Common myeloid progenitor, CD34-positive (primary cell): ENCODE measurements around the gene ANO2.

ENCODE experiments used
- CTCF ChIA-PET: fragments of 350-600 bp; sonication (Branson Sonifier 250); formaldehyde crosslinking; loops from one replicate; lab custom pipeline; 2021; ENCODE audit warnings: antibody characterized with exemption; lab: Charles Lee
- POLR2A ChIA-PET: fragments of 350-600 bp; sonication (Branson Sonifier 250); formaldehyde crosslinking; loops from one replicate; lab custom pipeline; 2021; ENCODE audit warnings: antibody characterized with exemption; lab: Charles Lee
- DNase-seq, 3 donors: peaks; one replicate each; pipeline versions ENCODE4 v3.0.0 to v3.0.0-alpha.2; 2013
- H3K27ac ChIP-seq, 2 experiments: 1 replicate in 1 of 2; 2 replicates in 1 of 2; pipeline ENCODE4 v1.7.0; 2013; ENCODE audit warnings: inconsistent platforms in 2 of 2, low read length in 2 of 2, mild to moderate bottlenecking in 2 of 2, low read depth in 1 of 2, moderate library complexity in 1 of 2; ENCODE audit not compliant: severe bottlenecking in 2 of 2, insufficient read depth in 1 of 2, poor library complexity in 1 of 2
- H3K27me3 ChIP-seq, 5 experiments: replicated peaks in 2 of 5; 1 replicate in 3 of 5; 2 replicates in 2 of 5; pipeline versions ENCODE4 v1.6.1 to v1.7.0; 2013; ENCODE audit warnings: low read length in 4 of 5, mild to moderate bottlenecking in 2 of 5, moderate library complexity in 2 of 5, inconsistent platforms in 1 of 5; ENCODE audit not compliant: insufficient read depth in 5 of 5, control insufficient read depth in 4 of 5
- H3K36me3 ChIP-seq, 4 experiments: 1 replicate in 2 of 4; 2 replicates in 2 of 4; pipeline versions ENCODE4 v1.6.1 to v1.7.0; 2013; ENCODE audit warnings: low read length in 3 of 4, control low read depth in 1 of 4, mild to moderate bottlenecking in 1 of 4; ENCODE audit not compliant: control insufficient read depth in 4 of 4, insufficient read depth in 4 of 4
- H3K4me1 ChIP-seq, 4 experiments: 1 replicate in 3 of 4; 2 replicates in 1 of 4; pipeline versions ENCODE4 v1.6.1 to v1.7.1; 2013; ENCODE audit warnings: low read length in 3 of 4, mild to moderate bottlenecking in 3 of 4, control low read depth in 1 of 4, inconsistent platforms in 1 of 4, moderate library complexity in 1 of 4; ENCODE audit not compliant: control insufficient read depth in 4 of 4, insufficient read depth in 4 of 4; ENCODE audit errors: control extremely low read depth in 1 of 4
- H3K4me3 ChIP-seq, 7 experiments: 1 replicate in 4 of 7; 2 replicates in 3 of 7; pipeline versions ENCODE4 v1.5.1 to v1.7.0; 2013; ENCODE audit warnings: mild to moderate bottlenecking in 7 of 7, low read length in 6 of 7, moderate library complexity in 6 of 7, inconsistent platforms in 2 of 7, low read depth in 2 of 7, control low read depth in 1 of 7; ENCODE audit not compliant: insufficient read depth in 4 of 7, control insufficient read depth in 1 of 7; ENCODE audit errors: extremely low read depth in 1 of 7
- H3K9me3 ChIP-seq, 5 experiments: 1 replicate in 4 of 5; 2 replicates in 1 of 5; pipeline versions ENCODE4 v1.6.1 to v1.7.1; 2013; ENCODE audit warnings: low read length in 4 of 5, mild to moderate bottlenecking in 2 of 5, inconsistent platforms in 1 of 5, low read depth in 1 of 5, moderate library complexity in 1 of 5; ENCODE audit not compliant: control insufficient read depth in 4 of 5, insufficient read depth in 2 of 5; ENCODE audit errors: control extremely low read depth in 1 of 5
- WGBS: methylation state at CpG from one replicate; pipeline ENCODE4 v1.1.5; 2013; ENCODE audit not compliant: insufficient coverage; 5-methylcytosine and 5-hydroxymethylcytosine counted together

Gene ANO2

DNA sequence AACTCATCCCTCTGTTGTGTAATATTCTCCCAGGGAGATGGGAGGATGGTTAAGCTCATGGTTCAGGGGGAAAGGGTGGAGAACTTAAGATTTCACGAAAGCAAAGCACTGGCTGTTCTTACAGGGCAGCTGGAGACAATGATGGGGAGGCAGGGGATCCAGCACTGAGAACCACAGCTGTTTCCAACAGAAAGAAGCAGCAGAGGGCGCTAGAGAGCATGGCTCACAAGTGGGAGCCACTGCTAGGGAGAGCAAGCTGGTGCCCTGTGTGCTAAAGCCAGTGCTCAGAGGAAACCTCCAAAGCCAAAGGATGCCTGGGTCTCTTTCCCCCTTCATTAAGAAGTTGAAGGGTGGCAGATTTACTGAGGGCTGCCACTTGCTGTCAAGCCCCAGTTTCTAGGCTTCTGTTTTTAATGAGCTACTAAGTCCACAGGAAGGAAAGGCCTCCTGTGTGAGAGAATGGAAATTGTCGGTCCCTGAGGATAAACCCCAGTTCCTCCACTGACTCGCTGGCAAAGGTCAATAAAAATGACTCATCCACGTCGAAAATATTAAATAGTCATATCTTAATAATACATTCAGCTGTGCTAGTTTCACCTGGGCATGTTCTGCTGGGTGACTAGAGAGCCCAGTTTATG is 199.7 kb downstream of the ANO2 start:
- Histone ChIP-seq H3K4me1 (peaks cover 2 to 47% (median 20%) of the 10 kb centered on the region in 4 experiments), H3K4me3 (no peak overlapping the region), H3K27me3 (no peaks in the 10 kb centered on the region), H3K27ac (no peak overlapping the region), H3K36me3 (no peaks in the 10 kb centered on the region), H3K9me3 (no peaks in the 10 kb centered on the region)
- ChIA-PET CTCF (interaction anchor here (0.5 to 4.6 kb wide), 23 partner anchors 8 to 545 kb away, joined by 3 to 23 read pairs (median 4); no protein-coding TSS in a partner anchor), POLR2A (no interaction called here)
- WGBS: 5% methylated on average over 2 of the region's 6 CpGs
- peak; percentile 72 to 85 (median 82) for DNase-seq

DNA sequence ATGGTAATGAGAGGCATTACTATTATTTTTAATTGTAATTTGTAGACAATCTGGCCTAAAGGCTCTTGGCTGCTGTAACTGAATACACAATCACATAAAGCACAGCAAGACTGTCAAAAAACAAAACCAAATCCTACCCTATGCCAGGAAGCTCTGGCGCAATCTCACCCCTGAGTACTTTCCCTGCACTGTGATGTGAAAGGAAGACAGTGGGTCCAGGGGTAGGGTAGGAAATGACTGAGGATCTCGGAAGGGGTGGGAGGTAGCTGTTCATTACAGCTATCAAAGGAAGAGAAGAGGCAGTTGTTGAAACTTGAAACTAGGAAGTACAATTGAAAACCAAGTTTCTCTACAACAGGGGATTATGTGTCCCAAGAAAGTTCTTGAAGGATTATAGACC is 202.8 kb downstream of the ANO2 start:
- Histone ChIP-seq H3K4me1 (peaks cover 2 to 36% (median 20%) of the 10 kb centered on the region in 4 experiments), H3K36me3 (no peaks in the 10 kb centered on the region), H3K27ac (no peak overlapping the region), H3K4me3 (peak overlapping the region in 1 of 7 experiments; percentile 5), H3K9me3 (no peaks in the 10 kb centered on the region), H3K27me3 (no peaks in the 10 kb centered on the region)
- 0% methylated on average over 1 of the region's 2 CpGs for WGBS
- POLR2A ChIA-PET: interaction anchor here (0.8 kb wide), 1 partner anchor 15 kb away, joined by 3 read pairs; no protein-coding TSS in a partner anchor
- DNase-seq: peak in 2 of 3 donors; percentile 46 to 55
- CTCF ChIA-PET: no interaction called here

DNA sequence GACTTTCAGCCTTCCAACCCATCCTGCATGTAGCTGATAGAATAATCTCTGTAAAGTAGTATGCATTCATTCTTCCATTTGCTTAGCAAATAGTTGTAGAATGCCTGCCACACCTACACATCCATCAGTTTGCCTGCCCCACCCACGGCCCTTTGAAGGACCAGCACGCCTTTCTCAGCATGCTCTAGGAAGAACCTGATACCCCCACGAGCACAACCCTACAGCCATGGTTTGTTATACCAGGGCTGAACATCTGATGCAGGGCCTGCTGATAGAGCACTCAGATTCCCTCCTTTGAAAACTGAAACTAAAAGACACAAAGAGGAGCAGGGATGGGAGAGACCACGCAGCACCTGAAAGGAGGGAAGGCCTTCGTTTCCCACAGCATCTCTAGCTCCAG is 205.1 kb downstream of the ANO2 start:
- CTCF ChIA-PET: interaction anchor here (1.1 to 1.6 kb wide), 2 partner anchors 10 to 18 kb away, joined by 3 to 4 read pairs; no protein-coding TSS in a partner anchor
- 100% methylated on average over 3 of the region's 5 CpGs for WGBS

DNA sequence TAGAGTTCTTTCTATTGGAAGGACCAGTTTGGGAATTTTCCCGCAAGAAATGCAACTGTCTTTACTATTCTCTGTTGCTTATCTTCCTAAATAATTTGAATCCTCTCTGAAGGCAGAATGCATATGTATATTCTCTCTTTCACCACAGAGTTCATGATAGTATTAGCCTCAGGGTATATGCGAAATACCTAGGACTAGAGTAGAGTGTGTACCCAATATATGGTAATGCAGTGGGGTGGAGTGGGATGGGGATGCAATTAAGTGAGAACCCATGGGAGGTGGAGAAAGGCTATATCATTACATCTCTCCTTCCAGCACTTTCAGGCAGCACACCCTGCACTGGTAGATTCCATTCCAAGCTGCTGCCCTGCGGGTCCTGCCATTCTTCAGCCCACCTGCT is 207.3 kb downstream of the ANO2 start:
- Histone ChIP-seq H3K36me3 (no peaks in the 10 kb centered on the region), H3K27ac (no peak overlapping the region), H3K27me3 (no peaks in the 10 kb centered on the region), H3K4me1 (peaks cover 2 to 15% (median 10%) of the 10 kb centered on the region in 4 experiments), H3K9me3 (no peaks in the 10 kb centered on the region), H3K4me3 (no peak overlapping the region)
- 100% methylated on average over 2 of the region's 3 CpGs for WGBS
- CTCF ChIA-PET: interaction anchor here (1.0 kb wide), 1 partner anchor 8 kb away, joined by 5 read pairs; no protein-coding TSS in a partner anchor
- DNase-seq: no peak
- POLR2A ChIA-PET: no interaction called here

More for the DNA sequence above, 205.1 kb downstream of the ANO2 start:
- Histone ChIP-seq H3K36me3 (no peaks in the 10 kb centered on the region), H3K27me3 (no peaks in the 10 kb centered on the region), H3K27ac (no peak overlapping the region), H3K9me3 (no peaks in the 10 kb centered on the region), H3K4me1 (peaks cover 2 to 18% (median 11%) of the 10 kb centered on the region in 4 experiments), H3K4me3 (no peak overlapping the region)
- no peak for DNase-seq
- POLR2A ChIA-PET: no interaction called here

DNA sequence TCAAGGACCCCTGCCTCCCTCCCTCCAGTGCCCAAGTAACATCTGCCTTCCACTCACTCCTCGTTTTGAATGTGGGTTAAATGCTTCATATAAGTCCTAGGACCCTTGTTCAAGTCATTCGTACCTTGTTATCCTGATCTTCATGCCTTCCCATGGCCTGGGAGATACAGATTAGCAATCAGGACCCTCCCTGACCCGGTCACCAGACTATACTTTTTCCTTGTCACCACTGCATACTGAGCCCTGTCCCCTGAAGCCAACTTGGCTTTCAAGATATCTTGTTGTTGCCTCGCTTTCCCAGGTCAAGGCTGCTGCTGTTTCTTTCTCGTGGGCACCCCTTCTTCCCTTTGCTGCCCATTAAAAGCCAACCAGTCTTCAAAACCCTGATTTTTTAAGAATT is 208.5 kb downstream of the ANO2 start:
- H3K4me1 ChIP-seq: peaks cover 0 to 3% (median 2%) of the 10 kb centered on the region in 4 experiments
- WGBS: 76% methylated on average over 5 of the region's 5 CpGs
- H3K4me3 ChIP-seq: no peak overlapping the region
- H3K36me3 ChIP-seq: no peaks in the 10 kb centered on the region
- DNase-seq: no peak
- POLR2A ChIA-PET: no interaction called here
- H3K27ac ChIP-seq: no peak overlapping the region
- no peaks in the 10 kb centered on the region for H3K9me3 ChIP-seq
- no peaks in the 10 kb centered on the region for H3K27me3 ChIP-seq
- CTCF ChIA-PET: interaction anchor here (1.0 kb wide), 1 partner anchor 9 kb away, joined by 5 read pairs; no protein-coding TSS in a partner anchor

DNA sequence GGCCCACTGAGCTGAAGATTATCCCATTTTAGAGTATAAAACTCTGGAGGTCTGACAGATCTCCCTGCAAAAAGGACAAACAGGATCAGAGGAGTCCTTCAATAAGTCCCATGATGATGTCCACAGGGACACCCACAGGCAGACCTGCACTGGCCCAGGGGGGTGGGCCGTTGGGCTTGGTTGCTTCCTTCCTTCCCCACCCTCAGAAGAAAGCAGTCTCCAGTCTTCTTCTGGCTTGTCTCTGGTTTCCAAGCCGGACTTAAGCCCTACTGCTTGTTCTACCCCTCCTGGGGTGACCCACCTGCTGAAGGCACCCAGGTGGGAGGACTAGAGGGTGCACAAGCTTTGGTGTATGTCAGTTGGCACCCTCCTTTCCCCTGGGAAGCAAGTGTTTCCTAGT is 209.0 kb downstream of the ANO2 start:
- H3K4me3 ChIP-seq: no peak overlapping the region
- no peaks in the 10 kb centered on the region for H3K9me3 ChIP-seq
- no peaks in the 10 kb centered on the region for H3K36me3 ChIP-seq
- no peak for DNase-seq
- no peaks in the 10 kb centered on the region for H3K27me3 ChIP-seq
- WGBS: 100% methylated on average over 1 of the region's 2 CpGs
- peaks cover 0 to 3% (median 1%) of the 10 kb centered on the region in 4 experiments for H3K4me1 ChIP-seq
- ChIA-PET CTCF (interaction anchor here (1.2 to 1.9 kb wide), 2 partner anchors 13 to 21 kb away, joined by 3 to 7 read pairs; no protein-coding TSS in a partner anchor), POLR2A (no interaction called here)
- no peak overlapping the region for H3K27ac ChIP-seq

DNA sequence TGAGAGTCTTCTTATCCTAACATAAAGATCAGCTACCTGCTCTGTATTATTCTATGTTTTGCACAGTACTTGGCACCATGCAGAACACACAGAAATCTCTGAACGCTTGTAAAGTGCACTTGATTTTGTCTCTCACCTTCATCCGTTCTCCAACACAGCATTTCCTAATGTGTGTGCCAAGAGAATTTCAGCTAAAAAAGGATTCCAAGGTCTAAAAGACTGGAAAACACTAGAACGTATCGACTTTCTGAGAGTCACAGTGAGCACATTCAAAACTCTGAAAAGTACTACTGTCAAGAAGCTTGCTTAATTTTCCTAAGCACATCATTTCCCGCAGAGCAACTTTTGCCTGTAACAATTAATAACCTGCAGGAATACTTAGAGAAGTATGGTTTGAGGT is 211.1 kb downstream of the ANO2 start:
- 96% methylated on average over 4 of the region's 5 CpGs for WGBS
- ChIA-PET POLR2A (no interaction called here), CTCF (interaction anchor here (0.6 to 1.0 kb wide), 2 partner anchors 15 to 18 kb away, joined by 3 read pairs; no protein-coding TSS in a partner anchor)
- no peak overlapping the region for H3K4me3 ChIP-seq
- no peaks in the 10 kb centered on the region for H3K9me3 ChIP-seq
- peaks cover 0 to 3% (median 1%) of the 10 kb centered on the region in 4 experiments for H3K4me1 ChIP-seq
- no peaks in the 10 kb centered on the region for H3K36me3 ChIP-seq
- no peak for DNase-seq
- H3K27ac ChIP-seq: no peak overlapping the region
- H3K27me3 ChIP-seq: no peaks in the 10 kb centered on the region
